ENCODE data around the gene KRT85.
"Not testable (repeated sequence)": the region's sequence is repeated elsewhere in the genome, so short reads cannot be mapped to it uniquely, and the experiment has no call there.

The KRT85 gene

GRCh38 chr12:52347551-52348510, 19.4 kb downstream of the KRT85 start:
- Histone ChIP-seq H3K27ac (ENCODE audit: low read length) (no peak overlapping the region), H3K4me2 (ENCODE audit: insufficient read depth, low read length) (no peak overlapping the region), H3K4me3 (ENCODE audit: low read depth in 1 of 2, low read length in 2 of 2) (no peak overlapping the region), H3K79me2 (ENCODE audit: insufficient read depth, low read length) (no peaks in the 10 kb centered on the region), H3K9ac (ENCODE audit: low read depth, low read length) (no peak overlapping the region), H2AFZ (ENCODE audit: low read depth, low read length) (no peak overlapping the region), H3K27me3 (ENCODE audit: insufficient read depth, low read length, poor library complexity) (peaks cover 17% of the 10 kb centered on the region), H3K9me3 (ENCODE audit: insufficient read depth, low read length, severe bottlenecking) (no peaks in the 10 kb centered on the region), H4K20me1 (ENCODE audit: insufficient read depth, low read length) (peaks cover 3% of the 10 kb centered on the region; the same call in 1 of the 2 replicates), H3K36me3 (ENCODE audit: insufficient read depth, low read length) (no peaks in the 10 kb centered on the region), H3K4me1 (ENCODE audit: insufficient read depth, low read length) (peaks cover 7% of the 10 kb centered on the region; the same call in 1 of the 2 replicates)
- TF ChIP-seq EZH2 (IDR thresholded peaks at IDR 0.05; ENCODE audit: borderline replicate concordance, low read depth, low read length, severe bottlenecking): no peak
- TF ChIP-seq, protein P1, sequence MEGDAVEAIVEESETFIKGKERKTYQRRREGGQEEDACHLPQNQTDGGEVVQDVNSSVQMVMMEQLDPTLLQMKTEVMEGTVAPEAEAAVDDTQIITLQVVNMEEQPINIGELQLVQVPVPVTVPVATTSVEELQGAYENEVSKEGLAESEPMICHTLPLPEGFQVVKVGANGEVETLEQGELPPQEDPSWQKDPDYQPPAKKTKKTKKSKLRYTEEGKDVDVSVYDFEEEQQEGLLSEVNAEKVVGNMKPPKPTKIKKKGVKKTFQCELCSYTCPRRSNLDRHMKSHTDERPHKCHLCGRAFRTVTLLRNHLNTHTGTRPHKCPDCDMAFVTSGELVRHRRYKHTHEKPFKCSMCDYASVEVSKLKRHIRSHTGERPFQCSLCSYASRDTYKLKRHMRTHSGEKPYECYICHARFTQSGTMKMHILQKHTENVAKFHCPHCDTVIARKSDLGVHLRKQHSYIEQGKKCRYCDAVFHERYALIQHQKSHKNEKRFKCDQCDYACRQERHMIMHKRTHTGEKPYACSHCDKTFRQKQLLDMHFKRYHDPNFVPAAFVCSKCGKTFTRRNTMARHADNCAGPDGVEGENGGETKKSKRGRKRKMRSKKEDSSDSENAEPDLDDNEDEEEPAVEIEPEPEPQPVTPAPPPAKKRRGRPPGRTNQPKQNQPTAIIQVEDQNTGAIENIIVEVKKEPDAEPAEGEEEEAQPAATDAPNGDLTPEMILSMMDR (IDR thresholded peaks at IDR 0.05; ENCODE audit: borderline replicate concordance, extremely low read depth, low read length, poor library complexity, severe bottlenecking): no peak
- ATAC-seq (ENCODE audit: insufficient read depth, low read depth) (no peak), DNase-seq (no peak)

DNA sequence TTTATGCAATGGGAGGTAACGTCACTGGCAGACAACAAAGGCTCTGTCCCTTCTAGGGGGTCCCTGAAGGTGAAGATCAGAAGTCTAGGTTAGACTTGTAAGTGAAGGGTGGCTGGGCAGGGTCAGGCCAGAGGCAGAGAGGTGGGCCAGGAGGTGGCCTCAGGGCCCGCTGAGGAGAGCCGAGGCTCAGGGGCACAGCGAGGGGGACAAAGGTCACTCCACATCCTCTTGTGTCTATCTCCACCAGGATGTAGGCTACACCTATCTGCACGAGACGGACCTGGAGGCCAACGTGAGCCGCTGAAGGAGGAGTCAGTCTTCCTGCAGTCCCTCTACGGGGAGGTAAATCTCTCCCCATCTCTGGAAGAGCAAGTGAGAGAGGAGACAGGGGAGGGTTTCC, 20.3 kb downstream of the KRT85 start:
- Histone ChIP-seq H3K9me3 (ENCODE audit: insufficient read depth, low read length, severe bottlenecking) (no peaks in the 10 kb centered on the region), H3K79me2 (ENCODE audit: insufficient read depth, low read length) (no peaks in the 10 kb centered on the region), H3K9ac (ENCODE audit: low read depth, low read length) (no peak overlapping the region), H3K4me1 (ENCODE audit: insufficient read depth, low read length) (peaks cover 7% of the 10 kb centered on the region; the same call in 1 of the 2 replicates), H3K4me3 (ENCODE audit: low read depth in 1 of 2, low read length in 2 of 2) (no peak overlapping the region), H4K20me1 (ENCODE audit: insufficient read depth, low read length) (peaks cover 3% of the 10 kb centered on the region; the same call in 1 of the 2 replicates), H3K4me2 (ENCODE audit: insufficient read depth, low read length) (no peak overlapping the region), H2AFZ (ENCODE audit: low read depth, low read length) (no peak overlapping the region), H3K36me3 (ENCODE audit: insufficient read depth, low read length) (no peaks in the 10 kb centered on the region), H3K27ac (ENCODE audit: low read length) (no peak overlapping the region), H3K27me3 (ENCODE audit: insufficient read depth, low read length, poor library complexity) (peaks cover 17% of the 10 kb centered on the region)
- DNase-seq (no peak), ATAC-seq (ENCODE audit: insufficient read depth, low read depth) (no peak)
- TF ChIP-seq, protein P1 (IDR thresholded peaks at IDR 0.05; ENCODE audit: borderline replicate concordance, extremely low read depth, low read length, poor library complexity, severe bottlenecking): no peak
- TF ChIP-seq EZH2 (IDR thresholded peaks at IDR 0.05; ENCODE audit: borderline replicate concordance, low read depth, low read length, severe bottlenecking): no peak

DNA sequence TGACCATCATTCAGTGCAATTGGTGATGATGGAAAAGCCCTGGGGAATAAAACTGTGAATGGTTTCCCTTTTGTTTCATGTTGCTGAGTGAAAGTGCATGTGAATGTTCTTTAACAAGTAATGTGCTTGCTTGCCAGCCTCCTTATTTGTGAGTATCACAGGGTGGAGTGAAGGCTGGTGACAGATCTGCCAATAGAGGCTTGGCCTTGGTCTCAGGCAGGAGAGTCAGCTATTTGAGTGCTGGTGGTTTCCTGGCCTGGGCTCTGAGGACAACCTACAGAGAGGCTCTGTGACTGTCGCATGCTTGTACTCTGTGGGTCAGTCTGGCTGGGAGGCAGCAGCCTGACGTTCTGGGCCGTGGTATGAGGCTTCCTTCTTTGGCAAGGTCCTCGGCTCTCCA, 20.7 kb downstream of the KRT85 start:
- no peaks in the 10 kb centered on the region for H3K79me2 ChIP-seq (ENCODE audit: insufficient read depth, low read length)
- H3K9me3 ChIP-seq (ENCODE audit: insufficient read depth, low read length, severe bottlenecking): no peaks in the 10 kb centered on the region
- H3K9ac ChIP-seq (ENCODE audit: low read depth, low read length): no peak overlapping the region
- peaks cover 17% of the 10 kb centered on the region for H3K27me3 ChIP-seq (ENCODE audit: insufficient read depth, low read length, poor library complexity)
- H4K20me1 ChIP-seq (ENCODE audit: insufficient read depth, low read length): peaks cover 4% of the 10 kb centered on the region
- no peaks in the 10 kb centered on the region for H3K36me3 ChIP-seq (ENCODE audit: insufficient read depth, low read length)
- no peak overlapping the region for H2AFZ ChIP-seq (ENCODE audit: low read depth, low read length)
- no peak for ATAC-seq (ENCODE audit: insufficient read depth, low read depth)
- no peak for DNase-seq
- H3K27ac ChIP-seq (ENCODE audit: low read length): no peak overlapping the region
- peaks cover 7% of the 10 kb centered on the region; the same call in 1 of the 2 replicates for H3K4me1 ChIP-seq (ENCODE audit: insufficient read depth, low read length)
- H3K4me3 ChIP-seq (ENCODE audit: low read depth in 1 of 2, low read length in 2 of 2): no peak overlapping the region
- H3K4me2 ChIP-seq (ENCODE audit: insufficient read depth, low read length): no peak overlapping the region
- TF ChIP-seq, protein P1 (IDR thresholded peaks at IDR 0.05; ENCODE audit: borderline replicate concordance, extremely low read depth, low read length, poor library complexity, severe bottlenecking): no peak
- no peak for TF ChIP-seq EZH2 (IDR thresholded peaks at IDR 0.05; ENCODE audit: borderline replicate concordance, low read depth, low read length, severe bottlenecking)

DNA sequence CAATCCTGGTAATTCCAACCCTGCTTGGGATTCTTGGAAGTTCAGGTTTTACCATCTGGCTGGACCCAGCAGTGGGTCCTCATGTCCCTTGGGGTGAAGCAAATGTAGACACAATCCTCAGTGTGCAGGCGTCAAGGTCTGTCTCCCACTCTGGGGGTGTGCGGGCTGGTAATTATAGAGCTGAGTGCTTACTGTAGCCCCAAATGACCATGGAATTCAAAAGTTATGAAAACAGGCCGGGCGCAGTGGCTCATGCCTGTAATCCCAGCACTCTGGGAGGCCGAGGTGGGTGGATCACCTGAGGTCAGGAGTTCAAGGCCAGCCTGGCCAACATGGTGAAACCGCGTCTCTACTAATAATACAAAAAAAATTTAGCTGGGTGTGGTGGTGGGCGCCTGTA, 22.2 kb downstream of the KRT85 start:
- H3K4me3 ChIP-seq (ENCODE audit: low read depth in 1 of 2, low read length in 2 of 2); H3K4me2 ChIP-seq (ENCODE audit: insufficient read depth, low read length); H3K27ac ChIP-seq (ENCODE audit: low read length); H3K9me3 ChIP-seq (ENCODE audit: insufficient read depth, low read length, severe bottlenecking); H3K9ac ChIP-seq (ENCODE audit: low read depth, low read length); H3K79me2 ChIP-seq (ENCODE audit: insufficient read depth, low read length); DNase-seq; H4K20me1 ChIP-seq (ENCODE audit: insufficient read depth, low read length); H3K4me1 ChIP-seq (ENCODE audit: insufficient read depth, low read length); ATAC-seq (ENCODE audit: insufficient read depth, low read depth); H2AFZ ChIP-seq (ENCODE audit: low read depth, low read length); H3K36me3 ChIP-seq (ENCODE audit: insufficient read depth, low read length): not testable (repeated sequence)
- peaks cover 13% of the 10 kb centered on the region for H3K27me3 ChIP-seq (ENCODE audit: insufficient read depth, low read length, poor library complexity)
